Lung (tissue), 12 donors: ENCODE measurements around the gene KDM6B. TPM values are rescaled to one million over a fixed set of nuclear protein-coding genes. Genes with fewer than 3 reads are reported as not detected.
A peak's percentile ranks its signal among the peaks of the same experiment; 100 is the strongest.

Experiments used
- ATAC-seq: fragments of 200-7000 bp; cut with Tn5 transposase; one replicate; pipeline ENCODE4 v1.9.1; 2020; ENCODE audit warnings: moderate number of reproducible peaks; ENCODE audit not compliant: insufficient read depth, low FRiP score
- DNase-seq, 3 donors: peaks; one replicate each; pipeline ENCODE4 v3.0.0-alpha.2; 2013 to 2017
- H3K27ac ChIP-seq, 2 donors: one replicate each; pipeline ENCODE4 v1.5.1; 2013; ENCODE audit warnings: mild to moderate bottlenecking in 2 of 2, moderate library complexity in 2 of 2, control low read depth in 1 of 2, inconsistent platforms in 1 of 2, low read depth in 1 of 2, low read length in 1 of 2
- H3K27me3 ChIP-seq, 3 donors: one replicate each; pipeline ENCODE4 v1.5.1; 2013; ENCODE audit warnings: low read length in 2 of 3; ENCODE audit not compliant: control insufficient read depth in 3 of 3, insufficient read depth in 3 of 3
- H3K36me3 ChIP-seq, 4 donors: one replicate each; pipeline ENCODE4 v1.5.1; 2013; ENCODE audit warnings: low read length in 4 of 4, mild to moderate bottlenecking in 1 of 4, moderate library complexity in 1 of 4; ENCODE audit not compliant: control insufficient read depth in 4 of 4, insufficient read depth in 4 of 4
- H3K4me1 ChIP-seq, 5 donors: one replicate each; pipeline ENCODE4 v1.5.1; 2013; ENCODE audit warnings: low read length in 5 of 5, mild to moderate bottlenecking in 2 of 5, moderate library complexity in 1 of 5; ENCODE audit not compliant: control insufficient read depth in 5 of 5, insufficient read depth in 5 of 5
- H3K4me3 ChIP-seq: one replicate; pipeline ENCODE4 v1.5.1; 2013; ENCODE audit warnings: mild to moderate bottlenecking, control low read depth, moderate library complexity
- H3K9ac ChIP-seq, 2 donors: one replicate each; pipeline ENCODE4 v1.5.1; 2013; ENCODE audit warnings: low read length in 2 of 2, control low read depth in 1 of 2; ENCODE audit not compliant: insufficient read depth in 1 of 2
- H3K9me3 ChIP-seq, 4 donors: one replicate each; pipeline ENCODE4 v1.5.1; 2013; ENCODE audit warnings: low read length in 3 of 4, mild to moderate bottlenecking in 1 of 4, moderate library complexity in 1 of 4; ENCODE audit not compliant: control insufficient read depth in 4 of 4, insufficient read depth in 3 of 4
- CTCF ChIP-seq: IDR thresholded peaks from 2 replicates; pipeline ENCODE4 v1.5.1; 2012; ENCODE audit warnings: mild to moderate bottlenecking; ENCODE audit errors: control extremely low read depth, extremely low read depth
- WGBS, 2 donors: extraction: QIAGEN DNeasy Blood & Tissue Kit; methylation state at CpG; one replicate each; pipeline ENCODE4 v1.1.7; 2013; 5-methylcytosine and 5-hydroxymethylcytosine counted together
- polyA plus RNA-seq, 2 donors: library from polyadenylated mRNA; stranded (reverse); fragments of 200-250 nt; gene quantifications; one replicate each; pipeline ENCODE4 v1.2.1, GENCODE V29; 2013
- total RNA-seq, 2 donors: library from RNA; depleted of rRNA in 1 of 2; stranded (reverse); fragments of >200 nt in 1 of 2; gene quantifications; one replicate each; pipeline ENCODE4 v1.2.1, GENCODE V29; 2014 to 2021
- donor health status: control.
- donor health status: control.
- donor health status: Bipolar disorder and iron deficiency.
- donor health status: healthy.
- donor health status: DM: yes; HTN: yes; CAD: no.

Gene KDM6B
- total and polyA plus RNA-seq, 4 donors, result 21.0 to 52.9 (median 34.5) TPM

DNA sequence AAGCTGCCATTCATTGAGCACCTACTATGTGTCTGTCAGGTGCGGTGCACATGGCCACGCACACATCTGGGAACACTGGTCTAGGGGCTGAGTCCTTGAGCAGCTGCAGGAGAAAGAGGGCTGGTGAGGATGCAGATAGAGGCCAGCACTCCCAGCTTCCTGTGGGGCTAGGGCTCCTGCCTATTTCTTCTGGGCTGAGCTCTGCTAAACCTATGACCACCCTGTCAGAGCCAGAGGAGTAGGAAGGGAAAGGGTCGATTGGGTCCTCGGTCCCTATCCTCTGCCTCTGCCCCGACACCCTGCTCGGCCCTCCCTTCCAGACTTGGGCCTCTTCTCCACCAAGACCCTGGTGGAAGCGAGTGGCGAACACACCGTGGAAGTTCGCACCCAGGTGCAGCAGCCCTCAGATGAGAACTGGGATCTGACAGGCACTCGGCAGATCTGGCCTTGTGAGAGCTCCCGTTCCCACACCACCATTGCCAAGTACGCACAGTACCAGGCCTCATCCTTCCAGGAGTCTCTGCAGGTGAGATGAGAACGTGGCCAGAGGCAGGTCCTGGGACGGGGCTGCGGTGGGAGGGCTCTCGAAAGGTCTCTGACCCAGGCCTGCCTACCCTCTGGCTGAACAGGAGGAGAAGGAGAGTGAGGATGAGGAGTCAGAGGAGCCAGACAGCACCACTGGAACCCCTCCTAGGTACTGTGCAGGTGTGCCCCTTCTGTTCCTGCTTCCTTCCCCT, 16.9 kb downstream of the KDM6B start:
- 90 to 93% methylated on average over 17 of the region's 17 CpGs for WGBS, 2 donors
- Histone ChIP-seq H3K9ac (no peak overlapping the region), H3K27ac (no peak overlapping the region), H3K4me3 (no peak overlapping the region), H3K36me3 (peaks cover 8 to 69% (median 32%) of the 10 kb centered on the region in 4 donors), H3K27me3 (no peaks in the 10 kb centered on the region), H3K4me1 (peaks cover 0 to 12% (median 0%) of the 10 kb centered on the region in 5 donors), H3K9me3 (no peaks in the 10 kb centered on the region)
- no peak for TF ChIP-seq CTCF
- DNase-seq (no peak), ATAC-seq (no peak)

GRCh38 chr17:7851438-7852261, 17.6 kb downstream of the KDM6B start:
- DNase-seq, result peak; percentile 91 to 94 (median 93)

GRCh38 chr17:7852262-7852670, 18.2 kb downstream of the KDM6B start:
- ATAC-seq (no peak), DNase-seq (no peak)
- WGBS, 2 donors, result 80 to 82% methylated on average over 20 of the region's 20 CpGs
- no peak overlapping the region for H3K4me3 ChIP-seq
- no peak overlapping the region for H3K9ac ChIP-seq
- H3K36me3 ChIP-seq, result peaks cover 8 to 56% (median 30%) of the 10 kb centered on the region in 4 donors
- H3K4me1 ChIP-seq, result peaks cover 0 to 23% (median 6%) of the 10 kb centered on the region in 5 donors
- H3K9me3 ChIP-seq, result no peaks in the 10 kb centered on the region
- no peak overlapping the region for H3K27ac ChIP-seq
- TF ChIP-seq CTCF, result no peak
- H3K27me3 ChIP-seq, result no peaks in the 10 kb centered on the region

More at GRCh38 chr17:7851438-7852261, 17.6 kb downstream of the KDM6B start:
- peak; percentile 99 for TF ChIP-seq CTCF
- H3K27me3 ChIP-seq, result no peaks in the 10 kb centered on the region
- H3K9ac ChIP-seq, result no peak overlapping the region
- 23 to 28% methylated on average over 60 of the region's 60 CpGs for WGBS, 2 donors
- peaks cover 8 to 62% (median 31%) of the 10 kb centered on the region in 4 donors for H3K36me3 ChIP-seq
- peaks cover 0 to 20% (median 6%) of the 10 kb centered on the region in 5 donors for H3K4me1 ChIP-seq
- H3K27ac ChIP-seq, result peak overlapping the region in 1 of 2 donors; percentile 6
- H3K4me3 ChIP-seq, result no peak overlapping the region
- ATAC-seq, result peak; percentile 91
- no peaks in the 10 kb centered on the region for H3K9me3 ChIP-seq
